H9 (cell line): ENCODE data around the gene CNOT4. TPM values are rescaled to one million over a fixed set of nuclear protein-coding genes. Genes with fewer than 3 reads are reported as not detected.

Experiments
- DNase-seq: peaks from one replicate; pipeline ENCODE4 v3.0.0-alpha.2; 2017
- H2AFZ ChIP-seq: one replicate; pipeline ENCODE4 v1.6.1; 2013; ENCODE audit warnings: mild to moderate bottlenecking, low read length, control low read depth, moderate library complexity
- H2AK5ac ChIP-seq: 2 replicates; pipeline ENCODE4 v1.6.1; 2013; ENCODE audit warnings: low read length, control low read depth, mixed read lengths; ENCODE audit not compliant: insufficient read length
- H2BK120ac ChIP-seq: one replicate; pipeline ENCODE4 v1.6.1; 2013; ENCODE audit warnings: low read depth, mild to moderate bottlenecking, low read length, control low read depth, inconsistent platforms; ENCODE audit not compliant: poor library complexity, severe bottlenecking
- H2BK12ac ChIP-seq: 2 replicates; pipeline ENCODE4 v1.6.1; 2013; ENCODE audit warnings: low read length, control low read depth, mixed read lengths, low read depth; ENCODE audit not compliant: insufficient read length
- H2BK15ac ChIP-seq: 2 replicates; pipeline ENCODE4 v1.6.1; 2013; ENCODE audit warnings: low read depth, low read length, control low read depth
- H2BK20ac ChIP-seq: one replicate; pipeline ENCODE4 v1.6.1; 2013; ENCODE audit warnings: low read depth, mild to moderate bottlenecking, low read length, control low read depth, inconsistent platforms; ENCODE audit not compliant: poor library complexity, severe bottlenecking
- H2BK5ac ChIP-seq: 2 replicates; pipeline ENCODE4 v1.6.1; 2013; ENCODE audit warnings: low read length, control low read depth, mixed read lengths; ENCODE audit not compliant: insufficient read length
- H3K14ac ChIP-seq: 2 replicates; pipeline ENCODE4 v1.6.1; 2013; ENCODE audit warnings: low read length, control low read depth; ENCODE audit not compliant: insufficient read depth
- H3K18ac ChIP-seq: 2 replicates; pipeline ENCODE4 v1.6.1; 2013; ENCODE audit warnings: low read depth, mild to moderate bottlenecking, mixed read lengths, low read length, control low read depth; ENCODE audit not compliant: insufficient read length
- H3K23ac ChIP-seq: 2 replicates; pipeline ENCODE4 v1.6.1; 2013; ENCODE audit warnings: low read length, control low read depth, mixed read lengths, low read depth; ENCODE audit not compliant: insufficient read length
- H3K23me2 ChIP-seq: 2 replicates; pipeline ENCODE4 v1.6.1; 2013; ENCODE audit warnings: low read depth, mild to moderate bottlenecking, mixed read lengths, low read length, control low read depth; ENCODE audit not compliant: insufficient read length, poor library complexity, severe bottlenecking
- H3K27ac ChIP-seq: 2 replicates; pipeline ENCODE4 v1.5.1; 2013; ENCODE audit warnings: low read length, control low read depth, mixed read lengths, low read depth; ENCODE audit not compliant: insufficient read length
- H3K27me3 ChIP-seq: 2 replicates; pipeline ENCODE4 v1.6.1; 2013; ENCODE audit warnings: low read length, control low read depth, inconsistent platforms; ENCODE audit not compliant: insufficient read depth
- H3K4ac ChIP-seq: 2 replicates; pipeline ENCODE4 v1.6.1; 2013; ENCODE audit warnings: low read depth, mild to moderate bottlenecking, control low read depth, inconsistent platforms, low read length, moderate library complexity
- H3K4me1 ChIP-seq: 2 replicates; pipeline ENCODE4 v1.6.1; 2013; ENCODE audit warnings: low read length, control low read depth, inconsistent platforms; ENCODE audit not compliant: insufficient read depth
- H3K4me2 ChIP-seq: 2 replicates; pipeline ENCODE4 v1.6.1; 2013; ENCODE audit warnings: low read length, control low read depth, mixed read lengths; ENCODE audit not compliant: insufficient read length, insufficient read depth
- H3K56ac ChIP-seq: 2 replicates; pipeline ENCODE4 v1.6.1; 2013; ENCODE audit warnings: low read depth, mild to moderate bottlenecking, mixed read lengths, low read length, control low read depth; ENCODE audit not compliant: insufficient read length
- H3K79me1 ChIP-seq: 2 replicates; pipeline ENCODE4 v1.6.1; 2013; ENCODE audit warnings: low read depth, mild to moderate bottlenecking, moderate library complexity, low read length, control low read depth, inconsistent platforms; ENCODE audit not compliant: insufficient read depth, poor library complexity, severe bottlenecking
- H3K79me2 ChIP-seq: 2 replicates; pipeline ENCODE4 v1.6.1; 2013; ENCODE audit warnings: low read length, control low read depth, inconsistent platforms; ENCODE audit not compliant: insufficient read depth
- H3K9ac ChIP-seq: 2 replicates; pipeline ENCODE4 v1.6.1; 2013; ENCODE audit warnings: low read length, control low read depth, mixed read lengths; ENCODE audit not compliant: insufficient read length; ENCODE audit errors: extremely low read depth
- H3K9me3 ChIP-seq: one replicate; pipeline ENCODE4 v1.6.1; 2013; ENCODE audit warnings: low read depth, low read length, inconsistent platforms; ENCODE audit not compliant: control insufficient read depth
- H3T11ph ChIP-seq: one replicate; pipeline ENCODE4 v1.6.1; 2013; ENCODE audit warnings: mild to moderate bottlenecking, low read length, control low read depth, inconsistent platforms
- H4K20me1 ChIP-seq: one replicate; pipeline ENCODE4 v1.6.1; 2013; ENCODE audit not compliant: control insufficient read depth, insufficient read length, insufficient read depth
- H4K5ac ChIP-seq: 2 replicates; pipeline ENCODE4 v1.6.1; 2013; ENCODE audit warnings: low read depth, mild to moderate bottlenecking, mixed read lengths, low read length, control low read depth; ENCODE audit not compliant: insufficient read length
- H4K8ac ChIP-seq: replicated peaks from 2 replicates; pipeline ENCODE4 v1.6.1; 2013; ENCODE audit warnings: low read length, control low read depth, mixed read lengths, low read depth; ENCODE audit not compliant: insufficient read length
- H4K91ac ChIP-seq: 2 replicates; pipeline ENCODE4 v1.6.1; 2013; ENCODE audit warnings: low read depth, mild to moderate bottlenecking, moderate library complexity, mixed read lengths, low read length, control low read depth; ENCODE audit not compliant: insufficient read length
- H3K27ac Mint-ChIP-seq, 3 experiments: 2 replicates in 2 of 3; 3 replicates in 1 of 3; pipeline ENCODE4 v1.8.0; 2020 to 2021; ENCODE audit warnings: mixed read lengths in 3 of 3, mild to moderate bottlenecking in 1 of 3, moderate library complexity in 1 of 3
- H3K27me3 Mint-ChIP-seq: 2 replicates; pipeline ENCODE4 v1.8.0; 2021; ENCODE audit warnings: low read depth, mild to moderate bottlenecking, moderate library complexity, mixed read lengths
- H3K36me3 Mint-ChIP-seq, 3 experiments: 2 replicates in 2 of 3; 3 replicates in 1 of 3; pipeline ENCODE4 v1.8.0; 2020 to 2021; ENCODE audit warnings: low read depth in 3 of 3, mixed read lengths in 3 of 3; ENCODE audit not compliant: insufficient read depth in 1 of 3
- H3K4me1 Mint-ChIP-seq, 2 experiments: 2 replicates each; pipeline ENCODE4 v1.8.0; 2020; ENCODE audit warnings: mixed read lengths in 2 of 2
- H3K4me3 Mint-ChIP-seq, 2 experiments: 2 replicates in 1 of 2; 3 replicates in 1 of 2; pipeline ENCODE4 v1.8.0; 2020 to 2021; ENCODE audit warnings: mild to moderate bottlenecking in 2 of 2, mixed read lengths in 2 of 2, moderate library complexity in 1 of 2
- H3K9me3 Mint-ChIP-seq, 2 experiments: 2 replicates in 1 of 2; 3 replicates in 1 of 2; pipeline ENCODE4 v1.8.0; 2020; ENCODE audit warnings: mild to moderate bottlenecking in 2 of 2, mixed read lengths in 2 of 2, moderate library complexity in 1 of 2
- WGBS: extraction: QIAGEN DNeasy Blood & Tissue Kit; methylation state at CpG from one replicate; pipeline ENCODE4 v1.1.7; 2013; ENCODE audit warnings: missing lambda C conversion rate, low lambda C conversion rate, mixed read lengths; ENCODE audit not compliant: insufficient read length; ENCODE audit errors: extremely low coverage; 5-methylcytosine and 5-hydroxymethylcytosine counted together
- total RNA-seq: library from RNA; stranded (reverse); gene quantifications from 2 replicates; pipeline ENCODE4 v1.2.1, GENCODE V29; 2021
- TF ChIP-seq, protein P1 (sequence below): fragments of 200-600 bp; sonication (generic); conservative IDR thresholded peaks from 3 replicates; pipeline ENCODE4 v1.8.0; 2021; ENCODE audit warnings: antibody characterized with exemption, mild to moderate bottlenecking

CNOT4 gene
- total RNA-seq, 1 experiment from 2014 or later: 27.4 TPM

DNA sequence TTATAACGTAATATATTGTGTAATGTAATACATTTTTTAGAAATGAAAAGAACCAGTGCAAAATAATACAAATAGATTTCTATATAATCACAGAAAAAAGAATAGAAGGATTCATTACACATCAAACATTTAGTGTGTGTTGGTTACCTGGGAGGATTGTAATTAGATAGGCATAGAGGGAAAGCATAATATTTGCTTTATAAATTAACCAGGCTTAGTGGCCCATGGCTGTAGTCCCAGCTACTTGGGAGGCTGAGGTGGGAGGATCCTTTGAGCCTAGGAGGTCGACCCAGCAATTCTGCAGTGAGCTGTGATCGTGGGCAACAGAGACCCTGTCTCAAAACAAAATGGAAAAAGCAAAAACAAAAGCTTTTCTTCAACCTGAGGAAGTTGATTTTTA, 5.0 kb upstream of the CNOT4 start:
- no peak overlapping the region for H2BK120ac ChIP-seq
- Mint-ChIP-seq H3K27ac (no peak overlapping the region), H3K4me1 (peaks cover 0 to 3% of the 10 kb centered on the region in 2 experiments; a peak in 1 of 4 replicates), H3K27me3 (no peaks in the 10 kb centered on the region), H3K4me3 (no peak overlapping the region), H3K36me3 (no peaks in the 10 kb centered on the region), H3K9me3 (no peaks in the 10 kb centered on the region)
- H3K4me2 ChIP-seq: no peak overlapping the region
- peaks cover 3% of the 10 kb centered on the region; the same call in 1 of the 2 replicates for H3K4me1 ChIP-seq
- H3K9me3 ChIP-seq: no peaks in the 10 kb centered on the region
- H3K4ac ChIP-seq: no peak overlapping the region
- no peak overlapping the region for H2AK5ac ChIP-seq
- TF ChIP-seq, protein P1, sequence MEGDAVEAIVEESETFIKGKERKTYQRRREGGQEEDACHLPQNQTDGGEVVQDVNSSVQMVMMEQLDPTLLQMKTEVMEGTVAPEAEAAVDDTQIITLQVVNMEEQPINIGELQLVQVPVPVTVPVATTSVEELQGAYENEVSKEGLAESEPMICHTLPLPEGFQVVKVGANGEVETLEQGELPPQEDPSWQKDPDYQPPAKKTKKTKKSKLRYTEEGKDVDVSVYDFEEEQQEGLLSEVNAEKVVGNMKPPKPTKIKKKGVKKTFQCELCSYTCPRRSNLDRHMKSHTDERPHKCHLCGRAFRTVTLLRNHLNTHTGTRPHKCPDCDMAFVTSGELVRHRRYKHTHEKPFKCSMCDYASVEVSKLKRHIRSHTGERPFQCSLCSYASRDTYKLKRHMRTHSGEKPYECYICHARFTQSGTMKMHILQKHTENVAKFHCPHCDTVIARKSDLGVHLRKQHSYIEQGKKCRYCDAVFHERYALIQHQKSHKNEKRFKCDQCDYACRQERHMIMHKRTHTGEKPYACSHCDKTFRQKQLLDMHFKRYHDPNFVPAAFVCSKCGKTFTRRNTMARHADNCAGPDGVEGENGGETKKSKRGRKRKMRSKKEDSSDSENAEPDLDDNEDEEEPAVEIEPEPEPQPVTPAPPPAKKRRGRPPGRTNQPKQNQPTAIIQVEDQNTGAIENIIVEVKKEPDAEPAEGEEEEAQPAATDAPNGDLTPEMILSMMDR: no peak
- no peaks in the 10 kb centered on the region for H4K20me1 ChIP-seq
- no peak overlapping the region for H2BK20ac ChIP-seq
- H2BK5ac ChIP-seq: no peak overlapping the region
- H3K18ac ChIP-seq: no peak overlapping the region
- no peak overlapping the region for H2BK15ac ChIP-seq
- H3K23me2 ChIP-seq: peaks cover 6% of the 10 kb centered on the region
- no peaks in the 10 kb centered on the region for H3K79me1 ChIP-seq
- H4K91ac ChIP-seq: no peak overlapping the region
- H2AFZ ChIP-seq: no peak overlapping the region
- H3K27me3 ChIP-seq: no peaks in the 10 kb centered on the region
- H3K23ac ChIP-seq: no peak overlapping the region
- H3K27ac ChIP-seq: no peak overlapping the region
- no peak overlapping the region for H3T11ph ChIP-seq
- H3K56ac ChIP-seq: no peak overlapping the region
- no peak overlapping the region for H3K9ac ChIP-seq
- no peak overlapping the region for H4K5ac ChIP-seq
- no peak overlapping the region for H2BK12ac ChIP-seq
- no CpG with 5 or more reads among the region's 3 CpGs for WGBS
- no peaks in the 10 kb centered on the region for H3K79me2 ChIP-seq
- H4K8ac ChIP-seq: no peak overlapping the region
- no peak overlapping the region for H3K14ac ChIP-seq
- no peak for DNase-seq
